Measurements from ENCODE around the gene CCDC195. TPM values are rescaled to one million over a fixed set of nuclear protein-coding genes. Genes with fewer than 3 reads are reported as not detected.
"Not testable (repeated sequence)": the region's sequence is repeated elsewhere in the genome, so short reads cannot be mapped to it uniquely, and the experiment has no call there.

CCDC195 gene
- total and polyA plus RNA-seq, 2 donors = not detected

DNA sequence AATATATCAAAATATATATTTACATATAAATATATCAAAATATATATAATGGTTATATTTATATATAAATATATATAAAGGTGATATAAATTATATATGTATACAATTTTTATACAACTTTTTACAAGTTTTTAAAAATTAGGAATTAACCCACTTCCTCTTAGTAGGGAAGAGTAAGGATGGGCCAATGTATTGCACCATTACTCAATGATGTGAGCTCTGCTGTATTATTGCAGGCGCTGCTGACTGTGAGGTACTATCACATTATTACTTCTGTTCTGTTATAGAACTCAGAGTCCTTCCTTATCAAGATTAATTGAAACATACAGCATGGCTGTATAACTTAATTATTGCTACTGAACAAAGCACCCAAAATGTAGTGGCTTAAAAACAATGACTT, 46.0 kb downstream of the CCDC195 start:
- 97% methylated on average over 1 of the region's 1 CpG for WGBS
- H3K27ac ChIP-seq (ENCODE audit: low read depth) = no peak overlapping the region
- no peaks in the 10 kb centered on the region for H3K4me1 ChIP-seq (ENCODE audit: insufficient read depth)
- no peak for DNase-seq (ENCODE audit: extremely low spot score)
- H3K4me3 ChIP-seq (ENCODE audit: low read depth, low read length) = no peak overlapping the region
- no peaks in the 10 kb centered on the region for H3K36me3 ChIP-seq (ENCODE audit: insufficient read depth)

DNA sequence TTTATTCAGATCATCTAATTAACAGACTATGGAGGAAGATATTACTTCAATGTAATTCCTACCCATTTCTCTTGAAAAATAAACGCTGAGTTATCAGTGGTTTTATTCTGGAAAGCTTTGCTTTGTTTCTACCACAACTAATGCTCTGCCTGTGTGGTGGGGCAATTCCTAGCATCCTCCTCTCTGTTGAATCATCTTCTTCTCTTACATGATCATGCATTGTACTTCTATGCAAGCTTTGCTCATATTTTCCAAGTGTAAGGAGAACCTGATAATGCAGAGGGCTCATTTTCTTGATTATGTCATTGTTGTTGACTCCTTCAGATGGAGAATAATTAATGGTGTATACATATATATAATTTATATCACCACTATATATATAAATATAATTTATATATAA, 46.7 kb downstream of the CCDC195 start:
- Histone ChIP-seq H3K27ac (ENCODE audit: low read depth) (no peak overlapping the region), H3K4me3 (ENCODE audit: low read depth, low read length) (no peak overlapping the region), H3K36me3 (ENCODE audit: insufficient read depth) (no peaks in the 10 kb centered on the region), H3K4me1 (ENCODE audit: insufficient read depth) (no peaks in the 10 kb centered on the region)
- DNase-seq (ENCODE audit: extremely low spot score) = no peak
- 78% methylated on average over 1 of the region's 1 CpG for WGBS

DNA sequence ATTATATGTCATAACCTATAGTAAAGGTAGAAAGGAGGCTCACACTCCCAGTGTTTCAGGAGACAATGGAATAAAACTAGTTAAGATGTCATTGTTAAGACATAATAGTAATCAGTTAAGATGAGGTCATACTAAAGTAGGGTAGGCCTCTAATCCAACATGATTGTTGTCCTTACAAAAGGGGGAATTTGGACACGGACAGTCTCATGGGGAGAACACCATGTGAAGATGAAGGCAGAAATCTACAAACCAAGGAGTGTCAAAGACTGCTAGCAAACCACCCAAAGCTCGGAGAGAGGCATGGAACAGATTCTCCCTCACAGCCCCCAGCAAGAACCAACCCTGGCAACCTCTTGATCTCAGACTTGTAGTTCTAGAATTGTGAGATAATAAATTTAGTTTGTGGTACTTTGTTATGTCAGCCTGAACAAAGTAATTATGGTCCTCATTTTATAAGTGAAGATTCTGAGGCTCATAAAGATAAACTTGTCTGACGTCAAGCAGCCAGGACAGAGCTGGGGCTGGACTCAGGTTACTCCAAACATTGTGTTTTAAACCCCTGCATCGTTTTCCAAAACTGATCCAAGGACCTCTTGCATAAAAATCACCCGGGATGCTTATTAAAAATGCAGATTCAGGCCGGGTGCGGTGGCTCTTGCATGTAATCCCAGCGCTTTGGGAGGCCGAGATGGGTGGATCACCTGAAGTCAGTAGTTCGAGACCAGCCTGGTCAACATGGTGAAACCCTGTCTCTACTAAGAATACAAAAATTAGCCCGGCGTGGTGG, 47.8 kb downstream of the CCDC195 start:
- Histone ChIP-seq H3K27ac (ENCODE audit: low read depth) (no peak overlapping the region), H3K4me3 (ENCODE audit: low read depth, low read length) (no peak overlapping the region), H3K4me1 (ENCODE audit: insufficient read depth) (no peaks in the 10 kb centered on the region), H3K36me3 (ENCODE audit: insufficient read depth) (no peaks in the 10 kb centered on the region)
- 69% methylated on average over 12 of the region's 12 CpGs for WGBS
- DNase-seq (ENCODE audit: extremely low spot score) = no peak

DNA sequence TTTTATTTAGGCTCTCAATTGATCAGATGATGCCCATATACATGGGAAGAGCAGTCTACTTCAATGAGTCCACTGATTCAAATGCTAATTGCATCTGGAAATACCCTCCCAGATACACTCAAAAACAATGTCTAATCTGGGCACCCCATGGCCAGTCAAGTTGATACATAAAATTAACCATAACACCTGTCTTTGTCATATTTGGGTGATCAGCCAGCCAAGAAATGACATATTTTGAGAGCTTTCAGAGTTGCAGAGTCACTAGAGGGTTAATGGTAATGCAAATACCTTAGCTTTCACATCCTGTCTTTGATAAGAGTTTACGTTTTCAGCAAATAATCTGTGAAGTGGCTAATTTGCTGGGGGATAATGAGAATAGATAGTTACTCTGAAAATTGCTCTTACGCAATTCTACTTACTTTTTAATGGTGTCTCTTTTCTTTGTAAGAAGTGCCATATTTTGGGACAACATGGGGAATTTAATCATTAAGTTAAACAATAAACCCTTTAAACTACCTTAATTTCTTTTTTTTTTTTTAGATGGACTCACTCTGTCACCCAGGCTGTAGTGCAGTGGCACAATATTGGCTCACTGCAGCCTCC, 49.1 kb downstream of the CCDC195 start:
- no peaks in the 10 kb centered on the region for H3K36me3 ChIP-seq (ENCODE audit: insufficient read depth)
- no peak overlapping the region for H3K27ac ChIP-seq (ENCODE audit: low read depth)
- no peaks in the 10 kb centered on the region for H3K4me1 ChIP-seq (ENCODE audit: insufficient read depth)
- 69% methylated on average over 2 of the region's 2 CpGs for WGBS
- H3K4me3 ChIP-seq (ENCODE audit: low read depth, low read length) = no peak overlapping the region
- DNase-seq (ENCODE audit: extremely low spot score) = no peak

DNA sequence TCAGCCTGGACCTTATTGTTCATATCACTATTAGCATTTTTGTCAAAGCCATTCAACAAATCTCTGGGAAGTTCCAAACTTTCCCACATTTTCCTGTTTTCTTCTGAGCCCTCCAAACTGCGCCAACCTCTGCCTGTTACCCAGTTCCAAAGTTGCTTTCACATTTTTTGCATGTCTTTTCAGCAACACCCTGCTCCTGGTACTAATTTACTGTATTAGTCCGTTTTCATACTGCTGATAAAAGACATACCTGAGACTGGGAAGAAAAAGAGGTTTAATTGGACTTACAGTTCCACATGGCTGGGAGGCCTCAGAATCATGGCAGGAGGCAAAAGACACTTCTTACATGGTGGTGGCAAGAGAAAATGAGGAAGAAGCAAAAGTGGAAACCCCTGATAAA, 52.8 kb downstream of the CCDC195 start:
- DNase-seq (ENCODE audit: extremely low spot score); H3K4me3 ChIP-seq (ENCODE audit: low read depth, low read length); H3K36me3 ChIP-seq (ENCODE audit: insufficient read depth); H3K4me1 ChIP-seq (ENCODE audit: insufficient read depth); H3K27ac ChIP-seq (ENCODE audit: low read depth): not testable (repeated sequence)
- WGBS = 74% methylated on average over 2 of the region's 2 CpGs

DNA sequence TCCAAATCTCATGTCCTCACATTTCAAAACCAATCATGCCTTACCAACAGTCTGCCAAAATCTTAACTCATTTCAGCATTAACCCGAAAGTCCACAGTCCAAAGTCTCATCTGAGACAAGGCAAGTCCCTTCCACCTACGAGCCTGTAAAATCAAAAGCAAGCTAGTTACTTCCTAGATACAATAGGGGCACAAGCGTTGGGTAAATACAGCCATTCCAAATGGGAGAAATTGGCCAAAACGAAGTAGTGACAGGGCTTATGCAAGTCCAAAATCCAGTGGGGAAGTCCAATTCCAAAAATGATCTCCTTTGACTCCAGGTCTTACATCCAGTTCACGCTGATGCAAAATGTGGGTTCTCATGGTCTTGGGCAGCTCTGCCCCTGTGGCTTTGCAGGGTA, 54.5 kb downstream of the CCDC195 start:
- not testable (repeated sequence) for H3K36me3 ChIP-seq (ENCODE audit: insufficient read depth); H3K4me1 ChIP-seq (ENCODE audit: insufficient read depth); DNase-seq (ENCODE audit: extremely low spot score); H3K27ac ChIP-seq (ENCODE audit: low read depth); H3K4me3 ChIP-seq (ENCODE audit: low read depth, low read length)
- 86% methylated on average over 5 of the region's 5 CpGs for WGBS

DNA sequence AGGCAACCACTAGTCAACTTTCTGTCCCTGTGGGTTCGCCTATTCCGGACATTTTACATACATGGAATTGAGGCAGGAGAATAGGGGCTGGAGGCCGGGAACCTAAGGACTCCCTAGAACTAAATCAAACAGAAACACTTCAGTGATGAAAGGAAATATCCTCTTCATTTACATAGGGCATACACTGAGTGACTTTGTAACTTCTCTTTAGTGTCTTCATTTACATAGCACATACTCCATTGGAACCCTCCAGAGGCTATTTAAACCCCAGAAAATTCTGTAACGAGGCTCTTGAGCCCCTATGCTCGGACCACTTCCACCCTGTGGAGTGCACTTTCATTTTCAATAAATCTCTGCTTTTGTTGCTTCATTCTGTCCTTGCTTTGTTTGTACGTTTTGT, 56.5 kb downstream of the CCDC195 start:
- WGBS = 87% methylated on average over 6 of the region's 6 CpGs
- Histone ChIP-seq H3K4me1 (ENCODE audit: insufficient read depth) (no peaks in the 10 kb centered on the region), H3K27ac (ENCODE audit: low read depth) (no peak overlapping the region), H3K36me3 (ENCODE audit: insufficient read depth) (no peaks in the 10 kb centered on the region), H3K4me3 (ENCODE audit: low read depth, low read length) (no peak overlapping the region)
- no peak for DNase-seq (ENCODE audit: extremely low spot score)

DNA sequence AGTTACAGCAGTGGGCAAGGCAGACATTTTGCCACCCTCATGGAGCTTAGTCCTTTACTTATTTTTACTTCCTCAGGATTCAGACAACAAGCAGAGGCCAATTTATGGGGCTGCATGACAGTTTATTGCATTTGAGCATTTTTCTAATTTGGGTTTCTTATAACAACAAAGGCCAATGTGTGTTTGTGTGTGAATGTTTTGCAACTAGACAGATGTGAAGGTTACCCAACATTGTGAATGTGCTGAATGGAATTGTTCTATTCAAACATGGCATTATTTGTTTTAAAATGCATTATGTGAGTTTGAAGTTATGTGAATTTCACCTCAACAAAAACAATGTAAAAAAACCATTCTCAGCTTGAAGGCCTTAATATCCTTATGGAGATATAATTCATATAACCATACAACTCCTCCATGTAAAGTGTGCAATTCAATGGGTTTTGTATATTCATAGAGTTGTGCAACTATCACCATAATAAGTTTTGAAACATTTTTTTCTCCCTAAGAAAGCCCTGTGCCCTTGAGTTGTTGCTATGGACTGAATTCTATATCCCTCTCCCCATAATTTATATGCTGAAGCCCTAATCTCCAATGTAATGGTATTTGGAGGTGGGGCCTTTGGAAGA, 57.3 kb downstream of the CCDC195 start:
- Histone ChIP-seq H3K27ac (ENCODE audit: low read depth) (no peak overlapping the region), H3K36me3 (ENCODE audit: insufficient read depth) (no peaks in the 10 kb centered on the region), H3K4me3 (ENCODE audit: low read depth, low read length) (no peak overlapping the region), H3K4me1 (ENCODE audit: insufficient read depth) (no peaks in the 10 kb centered on the region)
- DNase-seq (ENCODE audit: extremely low spot score) = no peak

DNA sequence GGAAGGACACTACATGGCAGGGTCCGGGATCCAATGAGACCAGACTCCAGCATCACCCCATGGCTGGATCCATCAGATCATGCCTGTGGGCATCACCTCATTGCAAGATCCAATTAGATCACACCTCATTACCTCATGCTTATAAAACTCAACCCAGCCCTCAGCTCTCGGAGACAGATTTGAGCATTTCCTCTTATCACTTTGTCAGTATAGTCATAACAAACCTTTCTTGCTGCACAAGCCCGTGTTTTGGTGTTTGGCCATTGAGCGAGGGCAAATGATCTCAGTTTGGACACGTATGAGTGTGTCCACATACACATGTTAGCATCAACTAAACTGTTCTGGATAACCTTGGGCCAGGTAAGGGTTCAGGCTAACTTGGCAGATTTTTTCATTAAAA, 58.8 kb downstream of the CCDC195 start:
- DNase-seq (ENCODE audit: extremely low spot score) = no peak
- WGBS = 70% methylated on average over 5 of the region's 5 CpGs
- no peaks in the 10 kb centered on the region for H3K36me3 ChIP-seq (ENCODE audit: insufficient read depth)
- no peak overlapping the region for H3K27ac ChIP-seq (ENCODE audit: low read depth)
- no peak overlapping the region for H3K4me3 ChIP-seq (ENCODE audit: low read depth, low read length)
- no peaks in the 10 kb centered on the region for H3K4me1 ChIP-seq (ENCODE audit: insufficient read depth)

DNA sequence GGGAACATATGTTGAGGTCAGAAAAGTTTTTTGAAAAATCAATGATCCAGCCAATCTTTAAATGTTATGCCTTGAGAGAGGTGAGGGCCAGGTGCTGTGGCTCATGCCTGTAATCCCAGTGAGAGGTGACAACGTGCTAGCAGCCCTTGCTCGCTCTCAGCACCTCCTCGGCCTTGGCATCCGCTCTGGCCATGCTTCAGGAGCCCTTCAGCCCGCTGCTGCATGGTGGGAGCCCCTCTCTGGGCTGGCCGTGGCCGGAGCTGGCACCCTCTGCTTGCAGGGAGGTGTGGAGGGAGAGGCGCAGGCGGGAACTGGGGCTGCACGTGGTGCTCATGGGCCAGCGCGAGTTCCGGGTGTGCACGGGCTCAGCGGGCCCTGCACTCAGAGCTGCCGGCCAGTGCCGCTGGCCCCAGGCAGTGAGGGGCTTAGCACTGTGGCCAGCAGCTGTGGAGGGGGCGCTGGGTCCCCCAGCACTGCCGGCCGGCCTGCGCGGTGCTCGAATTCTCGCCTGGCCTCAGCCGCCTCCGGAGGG, 61.1 kb downstream of the CCDC195 start:
- Histone ChIP-seq H3K27ac (ENCODE audit: low read depth) (no peak overlapping the region), H3K36me3 (ENCODE audit: insufficient read depth) (no peaks in the 10 kb centered on the region), H3K4me3 (ENCODE audit: low read depth, low read length) (no peak overlapping the region), H3K4me1 (ENCODE audit: insufficient read depth) (no peaks in the 10 kb centered on the region)
- DNase-seq (ENCODE audit: extremely low spot score) = no peak
- 97% methylated on average over 26 of the region's 26 CpGs for WGBS

Other genes starting within 250 kb of the CCDC195 start
- gene CUL3, start 131.0 kb downstream of the CCDC195 start, total RNA-seq = 129 TPM
- gene CUL3, start 131.0 kb downstream of the CCDC195 start, polyA plus RNA-seq = 50.2 TPM